Astrocyte of the spinal cord (primary cell): ENCODE data around the gene CLIP4.
"Not testable (repeated sequence)": the region's sequence is repeated elsewhere in the genome, so short reads cannot be mapped to it uniquely, and the experiment has no call there.

ENCODE experiments used
- DNase-seq: peaks from one replicate; pipeline ENCODE4 v3.0.0; 2011; ENCODE audit warnings: low read depth, low spot score
- H3K4me3 ChIP-seq: 2 replicates; pipeline ENCODE4 v1.5.1; 2011; ENCODE audit warnings: low read depth, mild to moderate bottlenecking, low read length, moderate library complexity
- CTCF ChIP-seq: IDR thresholded peaks from 2 replicates; pipeline ENCODE4 v1.5.1; 2012; ENCODE audit warnings: low read depth, mild to moderate bottlenecking, low read length, inconsistent platforms
- in situ Hi-C: cut with HindIII; loops from 2 replicates; pipeline ENCODE4 v1.10.0; 2017; ENCODE audit warnings: low sequenced_read_pairs

The CLIP4 gene

GRCh38 chr2:29104688-29105087 lies 10.5 kb upstream of the CLIP4 start:
- no peak overlapping the region for H3K4me3 ChIP-seq
- in situ Hi-C loops: no loop called here
- no peak for TF ChIP-seq CTCF
- no peak for DNase-seq

- in situ Hi-C loops: no loop called here
- DNase-seq: no peak
- no peak overlapping the region for H3K4me3 ChIP-seq
- TF ChIP-seq CTCF: no peak
Observed at GRCh38 chr2:29105375-29105774, 9.8 kb upstream of the CLIP4 start.

GRCh38 chr2:29106256-29106655 lies 9.0 kb upstream of the CLIP4 start:
- DNase-seq: no peak
- H3K4me3 ChIP-seq: no peak overlapping the region
- in situ Hi-C loops: no loop called here

GRCh38 chr2:29106980-29107388 lies 8.2 kb upstream of the CLIP4 start:
- H3K4me3 ChIP-seq: no peak overlapping the region
- TF ChIP-seq CTCF: no peak
- in situ Hi-C loops: no loop called here
- no peak for DNase-seq

More at GRCh38 chr2:29106256-29106655, 9.0 kb upstream of the CLIP4 start:
- TF ChIP-seq CTCF: no peak

GRCh38 chr2:29107547-29107946 lies 7.7 kb upstream of the CLIP4 start:
- DNase-seq, H3K4me3 ChIP-seq, in situ Hi-C loops: not testable (repeated sequence)

- in situ Hi-C loops: no loop called here
- H3K4me3 ChIP-seq: no peak overlapping the region
- no peak for TF ChIP-seq CTCF
- DNase-seq: peak; percentile 91
Observed at GRCh38 chr2:29108225-29108624, 7.0 kb upstream of the CLIP4 start.

GRCh38 chr2:29109246-29109645 lies 6.0 kb upstream of the CLIP4 start:
- in situ Hi-C loops: no loop called here
- TF ChIP-seq CTCF: no peak
- DNase-seq: no peak
- no peak overlapping the region for H3K4me3 ChIP-seq
